HG02759 (cell line): Measurements from ENCODE around the gene COPS9.
A peak's percentile ranks its signal among the peaks of the same experiment; 100 is the strongest.

Experiments
- ATAC-seq: cut with Tn5 transposase; IDR thresholded peaks from one replicate; pipeline ENCODE4 v1.9.1; 2021; ENCODE audit warnings: mild to moderate bottlenecking, moderate library complexity; ENCODE audit not compliant: unreplicated experiment

COPS9 gene

DNA sequence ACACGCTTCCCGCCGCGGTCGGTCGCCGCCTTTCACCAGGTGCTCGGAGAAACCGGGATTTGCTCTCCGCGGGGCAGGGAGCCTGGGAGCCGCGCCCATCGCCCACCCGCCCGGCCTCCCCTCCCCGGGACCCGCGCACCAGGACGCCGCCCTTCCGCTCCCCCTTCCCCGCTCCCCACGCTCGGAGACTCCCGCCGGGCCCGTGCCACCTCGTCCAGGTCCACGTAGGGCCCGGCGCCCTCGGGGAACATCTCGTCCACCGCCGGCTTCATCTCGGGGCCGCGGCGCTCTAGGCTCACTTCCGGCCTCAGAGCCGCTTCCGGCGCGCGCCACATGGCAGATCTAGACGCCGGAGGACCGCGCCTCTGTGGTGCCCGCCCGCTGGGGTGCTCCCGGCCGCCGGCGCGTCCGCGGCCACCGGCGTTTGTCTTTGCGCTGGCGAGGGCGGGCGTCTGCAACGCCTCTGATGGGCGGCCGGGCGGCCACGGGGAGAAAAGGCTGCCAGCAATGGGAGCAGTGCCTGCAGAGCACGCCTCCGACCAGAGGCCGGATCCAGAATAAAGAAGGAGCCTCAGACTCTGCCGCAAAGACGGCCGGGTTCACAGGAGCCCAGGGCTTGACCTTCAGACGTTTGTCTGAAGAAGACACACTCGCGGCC lies at the start of gene COPS9:
TSS of gene COPS9 (minus strand) at position 293 of the 658 bp plus-strand sequence. CDS start at position 272, 21 bp downstream.
- ATAC-seq = peak; percentile 96

DNA sequence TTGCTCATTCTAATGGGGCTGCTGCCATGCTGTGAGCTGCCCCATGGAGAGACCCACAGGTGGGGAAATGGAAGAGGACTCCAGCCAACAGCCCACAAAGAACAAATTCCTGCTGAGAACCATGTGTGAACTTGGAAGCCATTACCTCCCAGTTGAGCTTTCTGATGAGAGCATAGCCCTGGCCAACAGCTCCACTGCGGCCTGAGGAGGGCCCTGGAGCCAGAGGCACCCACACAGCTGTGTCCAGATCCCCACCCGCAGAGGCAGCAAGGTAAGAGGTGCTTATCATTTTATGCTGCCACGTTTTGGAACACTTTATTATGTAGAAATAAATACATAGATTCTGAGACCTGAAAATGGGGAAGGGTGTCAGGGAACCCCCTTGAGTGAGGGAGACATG lies 48.6 kb upstream of the COPS9 start:
- no peak for ATAC-seq

DNA sequence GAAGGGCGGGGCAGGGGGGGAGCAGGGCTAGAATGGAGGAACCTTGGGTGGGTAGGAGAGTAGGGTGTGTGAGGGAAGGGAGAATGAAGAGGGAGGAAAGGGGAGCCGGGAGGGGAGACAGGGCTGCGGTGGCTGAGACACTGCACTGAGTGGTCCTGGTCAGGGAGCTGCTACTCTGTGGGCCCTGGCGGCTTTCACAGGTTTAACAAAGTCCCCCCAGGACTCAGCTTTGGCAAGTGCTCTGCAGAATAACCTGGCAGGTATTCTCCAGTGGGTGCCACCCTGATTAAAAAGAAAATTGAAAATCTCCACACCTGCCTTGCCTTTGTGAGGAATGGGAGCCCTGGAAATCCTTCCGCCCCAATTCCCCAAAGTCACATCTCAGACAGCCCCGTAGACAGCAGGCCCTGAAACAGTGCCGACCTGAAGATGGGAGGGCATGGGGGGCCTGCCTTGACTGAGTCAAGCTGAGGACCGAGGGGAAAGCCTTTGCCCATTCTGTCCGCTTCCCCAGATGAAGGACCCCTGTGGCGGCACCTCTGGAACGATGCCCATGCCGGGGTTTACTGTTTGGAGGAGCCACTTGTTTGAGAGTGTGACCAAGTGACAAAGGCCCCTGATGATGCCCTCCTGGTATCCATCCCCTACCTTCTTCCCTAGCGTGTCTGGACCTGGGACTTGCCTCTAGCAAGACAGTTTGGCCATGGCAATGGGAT lies 47.9 kb upstream of the COPS9 start:
- no peak for ATAC-seq

DNA sequence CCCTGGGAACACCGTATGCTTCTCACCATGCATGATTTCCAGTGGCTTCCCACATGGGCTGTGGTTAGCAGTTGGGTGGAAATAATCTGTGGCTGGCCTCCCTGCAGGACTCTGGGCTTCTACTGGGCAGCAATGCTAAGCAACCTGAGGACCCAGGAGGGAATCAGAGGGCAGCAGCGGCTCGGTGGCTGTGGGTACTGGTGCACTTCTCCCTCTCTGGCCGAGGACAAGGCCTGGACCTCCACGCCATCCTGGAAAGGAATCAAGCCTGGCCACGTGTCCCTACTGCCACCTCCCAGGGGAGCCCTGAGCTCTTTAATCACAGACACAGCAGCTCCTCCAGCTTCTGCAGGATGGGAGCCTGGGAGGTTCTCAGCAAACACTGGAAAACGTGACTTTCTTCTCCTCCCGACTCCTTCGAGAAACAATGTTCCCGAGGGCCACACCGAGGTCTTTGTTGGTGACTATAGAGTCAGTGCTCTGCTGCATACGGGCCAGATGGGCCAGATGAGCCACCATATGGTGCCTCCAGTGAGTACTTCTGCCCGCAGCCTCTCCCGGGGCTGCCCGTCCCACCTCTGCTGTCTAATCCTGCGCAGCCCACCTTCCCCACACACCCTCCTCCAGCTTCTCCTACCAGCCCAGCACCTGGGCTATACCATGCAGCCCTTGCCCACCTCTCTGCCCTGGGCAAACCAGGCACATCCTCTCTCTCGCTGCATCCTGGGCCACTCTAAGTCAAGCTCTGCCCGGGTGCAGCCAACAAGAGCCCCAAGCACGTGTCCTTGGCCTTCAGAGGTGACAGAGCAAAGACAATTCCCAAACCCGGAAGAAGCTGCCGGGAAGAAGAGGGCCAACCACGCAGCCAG lies 47.1 kb upstream of the COPS9 start:
- no peak for ATAC-seq

DNA sequence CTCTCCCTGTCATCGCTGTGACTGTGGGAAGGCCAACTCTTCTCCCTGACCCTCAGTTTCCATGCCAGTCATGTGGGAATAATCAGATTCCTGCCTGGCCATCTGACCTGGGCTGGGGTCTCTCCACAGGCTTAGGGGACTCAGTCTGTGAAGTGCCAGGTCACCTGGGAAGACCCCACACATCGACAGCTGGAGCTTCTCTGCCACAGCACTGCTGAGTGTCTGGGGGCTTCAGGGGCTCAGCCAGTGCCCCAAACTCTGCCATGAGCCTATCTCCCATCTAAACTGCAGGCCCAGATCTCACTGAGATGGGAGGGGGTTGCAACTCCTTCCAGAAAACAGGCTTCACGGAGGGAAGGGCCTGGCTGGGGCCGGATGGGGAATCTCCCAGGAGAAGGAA lies 46.4 kb upstream of the COPS9 start:
- ATAC-seq = no peak

DNA sequence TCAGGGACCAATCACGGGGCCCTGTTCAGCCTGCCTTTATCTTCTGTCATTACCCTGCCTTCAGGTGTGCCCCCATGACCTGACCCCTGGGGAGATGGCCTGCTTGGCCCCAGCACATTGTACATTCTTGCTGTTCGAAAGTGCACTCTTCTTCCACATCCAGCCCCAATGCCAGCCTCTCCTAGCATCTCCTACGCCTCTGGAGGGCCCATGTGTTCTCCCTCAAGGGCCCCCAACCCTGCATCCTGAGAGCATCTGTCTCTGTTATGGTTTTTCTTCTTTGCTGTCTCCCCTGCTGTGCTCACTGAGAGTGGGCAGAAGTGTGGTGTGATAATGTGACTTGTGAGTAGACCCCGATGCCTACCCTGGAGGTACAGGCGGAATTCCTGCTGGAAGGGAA lies 45.9 kb upstream of the COPS9 start:
- ATAC-seq = no peak

DNA sequence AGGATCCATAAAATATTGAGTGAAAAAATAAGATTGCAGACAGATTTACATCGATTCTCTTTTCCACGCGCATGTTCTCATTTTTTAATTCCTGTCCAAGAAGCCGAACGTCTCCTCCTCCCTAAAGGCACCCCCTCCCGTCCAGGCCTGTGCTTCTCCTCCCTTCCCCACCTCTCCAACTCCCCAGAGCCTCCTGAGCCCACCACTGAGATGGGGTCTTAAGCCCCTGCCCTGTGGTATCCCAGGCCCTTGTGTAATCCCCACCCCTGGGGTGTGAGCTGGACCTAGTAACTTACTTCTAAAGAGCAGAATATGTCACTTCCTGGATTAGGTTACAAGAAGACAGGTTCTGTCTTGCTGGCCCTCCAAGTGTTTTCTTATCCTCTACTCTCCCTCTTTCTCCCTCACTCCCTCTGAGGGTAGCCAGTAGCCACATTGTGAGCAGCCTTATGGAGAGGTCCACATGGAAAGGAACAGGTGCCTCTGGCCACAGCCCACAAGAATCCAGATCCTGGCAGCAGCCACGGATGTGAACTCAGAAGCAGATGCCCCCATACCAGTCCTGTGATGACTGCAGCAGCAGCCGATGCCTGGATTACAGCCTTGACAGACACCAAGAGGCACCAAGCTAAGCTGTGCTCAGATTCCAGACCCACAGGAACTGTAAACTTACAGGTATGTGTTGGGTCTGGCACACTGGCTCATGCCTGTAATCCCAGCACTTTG lies 44.0 kb upstream of the COPS9 start:
- no peak for ATAC-seq

DNA sequence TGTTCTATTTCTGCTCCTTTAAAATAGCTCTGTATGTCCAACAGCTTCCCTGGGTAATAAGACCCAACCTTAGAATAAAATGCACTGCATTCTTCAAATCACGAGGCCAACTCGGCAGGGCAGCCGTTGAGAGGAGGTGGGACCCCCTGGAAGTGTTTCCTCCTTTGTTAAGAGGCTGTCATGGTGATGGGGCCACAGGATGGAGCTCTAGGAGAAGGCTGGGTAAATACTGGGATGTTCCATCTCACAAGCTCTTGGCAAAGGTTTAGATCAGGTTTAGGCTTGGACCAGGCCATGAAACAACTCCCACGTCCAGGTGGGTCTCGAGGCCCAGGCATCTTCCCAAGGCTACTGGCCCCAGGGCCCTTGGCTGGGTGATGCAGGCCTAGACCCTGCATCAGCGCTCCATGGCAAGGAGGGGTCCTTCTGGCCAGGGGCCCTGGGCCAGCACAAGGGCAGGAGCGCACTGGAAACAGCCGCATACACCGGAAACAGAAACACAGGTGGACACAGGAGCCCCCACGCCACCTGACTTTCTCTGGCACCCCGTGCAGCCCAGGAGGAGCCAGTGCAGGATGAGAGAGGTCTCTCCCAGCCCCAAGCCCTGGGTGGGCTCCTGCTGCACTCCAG lies 43.2 kb upstream of the COPS9 start:
- no peak for ATAC-seq

DNA sequence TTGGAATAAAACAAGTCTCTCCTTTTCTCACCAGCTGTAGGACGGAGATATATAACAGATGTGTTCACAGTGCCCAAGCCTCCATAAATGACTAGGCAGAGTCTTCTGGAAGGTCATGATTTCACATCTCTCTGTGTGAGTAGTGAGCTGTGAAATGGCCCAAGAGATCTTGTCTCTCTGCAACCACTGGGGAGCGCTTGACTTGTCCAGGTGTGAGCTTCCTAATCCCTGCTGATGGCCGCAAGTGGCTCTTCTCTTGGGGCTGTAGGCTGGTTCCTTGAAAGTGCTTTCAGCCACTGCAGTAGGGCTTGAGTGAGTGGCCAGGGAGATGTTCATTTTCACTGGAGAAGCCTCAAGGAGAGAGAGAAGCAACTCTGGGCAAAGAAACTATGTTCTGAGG lies 42.5 kb upstream of the COPS9 start:
- ATAC-seq = no peak

DNA sequence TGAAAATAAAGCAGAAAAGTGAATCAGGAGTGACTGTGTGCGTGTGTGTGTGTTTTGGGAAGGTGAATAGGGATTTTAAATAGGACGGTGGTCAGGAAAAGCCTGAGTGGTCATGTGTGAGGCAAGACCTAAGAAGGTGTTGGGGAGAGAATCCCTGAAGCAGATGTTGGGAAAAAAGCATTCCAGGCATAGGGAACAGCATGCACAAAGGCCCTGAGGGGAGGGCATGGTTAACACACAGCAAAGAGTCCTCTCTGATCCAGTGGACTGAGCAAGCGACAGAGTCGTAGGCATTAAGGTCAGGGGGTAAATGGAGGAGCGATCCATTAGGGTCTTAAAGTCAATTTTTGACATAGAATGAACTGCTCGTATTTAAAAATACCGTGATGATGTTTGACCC lies 38.4 kb upstream of the COPS9 start:
- no peak for ATAC-seq

DNA sequence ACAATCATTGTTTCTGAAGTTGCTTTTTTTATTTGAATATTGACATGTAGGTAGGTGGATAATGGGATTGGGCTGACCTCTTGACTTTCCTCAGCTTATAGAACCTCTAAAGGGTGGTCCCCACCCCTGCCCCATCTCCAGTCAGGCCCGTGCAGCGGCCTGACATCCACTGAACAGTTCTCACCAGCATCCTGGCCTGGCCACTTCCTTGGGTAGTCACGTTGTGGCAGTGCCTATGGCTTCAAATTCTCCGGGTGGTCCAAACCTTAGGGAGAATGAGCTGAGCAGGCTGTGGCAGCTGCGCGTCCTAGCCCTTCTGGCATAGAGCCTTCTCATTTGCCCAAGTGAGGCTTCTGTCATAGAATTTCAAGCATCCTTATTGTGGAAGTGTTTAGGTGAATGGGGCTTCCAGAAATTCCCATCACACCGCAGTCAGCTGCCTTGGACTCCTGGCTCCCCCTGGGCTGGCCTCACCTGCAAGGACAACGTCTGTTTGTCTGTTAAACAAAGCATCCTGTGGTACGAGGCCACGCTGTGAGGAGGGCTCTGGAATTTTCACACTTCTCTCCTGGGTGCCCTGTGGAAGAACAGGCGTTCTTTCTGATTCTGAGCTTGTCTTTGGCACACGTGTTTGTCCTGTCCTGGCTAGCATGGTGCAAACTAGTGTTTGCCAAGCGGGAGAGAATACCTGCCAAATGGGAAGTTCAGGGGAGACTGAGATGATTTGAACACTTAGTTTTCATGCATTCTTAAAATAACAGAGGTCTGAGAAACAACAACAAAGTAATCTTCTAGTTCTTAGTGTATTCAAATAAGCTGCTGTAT lies 36.2 kb upstream of the COPS9 start:
- no peak for ATAC-seq

DNA sequence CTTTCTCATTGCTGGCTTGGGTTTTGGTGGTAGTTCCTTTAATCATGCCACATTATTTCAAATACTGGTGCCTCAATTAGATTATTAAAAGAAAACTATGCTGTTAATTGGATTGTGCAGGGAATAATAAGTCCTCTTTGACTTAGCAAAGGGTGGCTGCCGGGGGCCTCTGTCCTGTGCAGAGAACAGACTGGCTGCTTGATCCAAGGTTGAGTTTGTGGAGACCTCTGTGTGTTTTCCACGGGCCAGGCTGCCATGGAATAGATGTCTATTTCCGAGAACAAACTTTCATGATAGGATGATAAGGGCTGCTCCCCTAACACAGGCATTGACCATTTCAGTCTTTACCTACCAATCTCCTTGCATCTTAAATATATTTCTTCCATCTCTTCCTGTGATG lies 34.8 kb upstream of the COPS9 start:
- no peak for ATAC-seq

DNA sequence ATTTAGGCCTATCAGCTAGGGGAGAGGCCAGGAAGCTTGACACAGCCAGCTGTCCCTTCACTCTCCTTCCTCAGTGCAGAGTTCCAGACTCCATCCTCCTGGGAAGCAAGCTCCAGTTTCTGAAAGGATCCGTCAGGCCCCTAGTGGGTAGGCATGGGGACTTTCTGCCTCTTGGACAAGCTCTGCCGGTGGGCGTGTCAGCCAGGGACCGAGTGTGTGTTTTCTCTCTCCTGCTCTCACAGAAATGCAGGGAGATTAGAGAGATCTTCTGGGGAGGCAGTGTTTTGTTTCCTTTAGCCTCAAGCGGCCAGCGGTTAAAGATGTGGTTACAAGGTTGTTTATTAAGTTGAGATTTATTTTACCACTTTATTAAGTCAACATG lies 34.2 kb upstream of the COPS9 start:
- ATAC-seq = no peak

DNA sequence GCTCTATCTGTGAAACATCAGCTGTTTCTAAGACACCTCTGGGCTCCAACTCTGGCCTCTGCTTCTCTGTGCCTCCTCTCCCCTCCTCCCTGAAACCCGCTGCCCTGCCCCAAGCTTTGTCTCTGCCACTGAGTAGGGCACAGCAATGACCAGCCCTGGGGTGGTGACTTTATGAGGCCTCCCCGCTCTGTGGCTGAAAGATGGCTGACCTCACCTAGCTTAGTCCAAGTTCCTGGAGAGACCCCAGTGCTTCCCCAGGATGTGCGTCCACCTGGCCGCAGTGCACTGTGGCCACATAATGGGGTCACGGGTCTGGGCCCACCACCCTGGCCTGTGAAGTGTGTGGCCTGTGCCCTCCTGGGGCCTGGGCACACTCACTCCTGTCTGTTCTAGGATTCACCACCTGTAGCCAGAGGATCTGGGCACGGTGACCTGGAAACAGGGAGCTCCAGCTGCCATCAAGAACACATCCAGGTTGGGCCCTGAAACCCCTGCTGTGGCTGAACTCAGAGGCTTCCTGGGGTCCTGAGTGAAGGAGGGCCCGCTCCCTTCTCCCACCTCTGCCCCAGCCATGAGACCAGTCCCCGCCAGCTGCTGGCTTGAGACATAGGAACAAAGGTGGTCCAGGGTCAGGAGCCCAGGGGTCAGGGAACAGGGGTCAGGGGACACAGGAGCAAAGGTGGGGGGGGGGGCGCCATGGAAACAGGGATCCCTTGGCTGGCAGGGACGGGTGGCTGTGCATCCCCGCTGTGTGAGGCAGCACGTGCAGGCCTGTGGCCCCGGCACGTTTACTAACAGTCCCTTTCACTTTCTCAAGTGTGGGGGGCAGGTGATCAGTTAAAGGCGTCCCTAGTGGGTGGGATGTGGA lies 33.6 kb upstream of the COPS9 start:
- no peak for ATAC-seq

DNA sequence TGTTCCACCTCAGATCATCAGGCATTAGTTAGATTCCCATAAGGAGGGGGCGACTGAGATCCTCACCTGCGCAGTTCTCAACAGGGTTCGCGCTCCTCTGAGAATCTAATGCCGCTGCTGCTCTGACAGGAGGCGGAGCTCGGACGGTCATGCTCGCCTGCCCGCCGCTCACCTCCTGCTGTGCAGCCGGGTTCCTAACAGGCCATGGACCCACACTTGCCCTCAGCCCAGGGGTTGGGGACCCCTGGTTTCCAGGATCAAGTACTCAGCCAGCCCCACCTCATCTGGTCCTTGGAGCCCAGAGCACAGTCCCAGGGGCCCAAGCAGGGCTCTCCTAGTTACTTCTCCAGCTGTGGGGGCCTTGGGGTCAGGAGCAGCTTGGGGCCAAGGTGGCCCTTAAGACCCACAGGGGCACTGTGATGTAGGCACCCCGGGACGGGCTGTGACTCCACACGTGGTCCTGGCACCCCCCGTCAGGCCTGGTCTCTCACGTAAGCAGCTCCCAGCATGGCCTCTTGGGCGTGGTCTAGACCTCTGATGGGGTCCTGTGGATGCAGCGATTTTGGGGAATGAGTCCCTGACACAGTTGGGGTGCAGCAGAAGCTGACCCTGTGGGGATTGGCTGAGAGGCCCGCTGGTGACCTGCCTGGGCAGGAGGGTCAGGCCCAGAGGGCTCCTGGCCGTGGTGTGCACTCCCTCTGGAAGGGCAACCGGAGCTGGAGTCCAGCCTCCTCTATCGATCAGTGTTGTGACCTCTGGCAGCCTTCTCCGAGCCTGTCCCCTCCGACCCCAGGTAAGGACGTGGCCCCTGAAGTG lies 32.6 kb upstream of the COPS9 start:
- no peak for ATAC-seq

DNA sequence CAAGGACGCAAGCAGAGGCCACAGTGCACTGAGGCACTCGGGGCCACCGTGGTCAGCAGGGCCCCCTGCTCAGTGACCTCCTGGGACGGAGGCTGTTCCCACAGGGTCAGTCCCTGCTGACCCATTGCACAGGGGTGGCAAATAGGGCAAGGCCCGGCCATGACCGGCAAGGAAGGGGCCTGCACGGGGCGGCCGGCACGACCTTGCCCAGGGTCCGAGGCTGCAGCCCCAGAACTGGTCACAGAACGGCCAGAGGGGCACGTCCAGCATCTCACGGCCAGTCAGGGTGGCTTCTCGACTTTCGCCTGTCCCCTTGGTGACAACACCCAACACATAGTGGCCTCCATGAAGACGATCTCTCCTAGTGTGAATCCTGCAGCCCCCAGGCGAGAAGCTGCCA lies 31.9 kb upstream of the COPS9 start:
- ATAC-seq = no peak

DNA sequence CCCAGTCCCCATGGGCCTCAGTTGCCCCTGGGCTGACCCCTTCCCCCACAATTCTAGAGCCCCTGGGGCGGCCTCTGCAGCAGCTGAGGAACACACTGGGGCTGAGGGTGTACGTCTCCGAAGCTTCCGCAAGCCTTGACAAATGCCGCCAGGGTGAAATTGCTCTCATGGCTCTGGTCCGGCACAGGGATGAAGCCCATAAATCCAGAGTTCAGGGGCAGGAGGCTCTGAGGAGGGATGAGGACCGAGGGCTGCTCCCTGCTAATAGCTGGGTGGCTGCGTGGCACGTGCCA lies 31.4 kb upstream of the COPS9 start:
- ATAC-seq = no peak
